GM19193 (cell line): ENCODE results near the gene FILIP1L.

Experiments
- POLR2A ChIP-seq: IDR thresholded peaks from 4 replicates; pipeline ENCODE4 v1.6.1; 2011; ENCODE audit not compliant: insufficient read depth, insufficient read length; ENCODE audit errors: extremely low read depth

FILIP1L gene

GRCh38 chr3:99895131-99895696 lies 219.1 kb downstream of the FILIP1L start:
- TF ChIP-seq POLR2A: no peak

- TF ChIP-seq POLR2A: no peak
These were observed 222.0 kb downstream of the FILIP1L start for GRCh38 chr3:99892332-99892731.

- no peak for TF ChIP-seq POLR2A
These were observed 222.6 kb downstream of the FILIP1L start for GRCh38 chr3:99891610-99892285.

GRCh38 chr3:99885851-99886250 lies 228.4 kb downstream of the FILIP1L start:
- no peak for TF ChIP-seq POLR2A

GRCh38 chr3:99885085-99885484 lies 229.2 kb downstream of the FILIP1L start:
- no peak for TF ChIP-seq POLR2A

GRCh38 chr3:99884484-99884883 lies 229.8 kb downstream of the FILIP1L start:
- no peak for TF ChIP-seq POLR2A

GRCh38 chr3:99883693-99884092 lies 230.6 kb downstream of the FILIP1L start:
- no peak for TF ChIP-seq POLR2A

- TF ChIP-seq POLR2A: no peak
These were observed 231.2 kb downstream of the FILIP1L start for GRCh38 chr3:99883138-99883461.

GRCh38 chr3:99882436-99883137 lies 231.7 kb downstream of the FILIP1L start:
- no peak for TF ChIP-seq POLR2A

GRCh38 chr3:99881121-99881524 lies 233.2 kb downstream of the FILIP1L start:
- no peak for TF ChIP-seq POLR2A

- no peak for TF ChIP-seq POLR2A
These were observed 235.0 kb downstream of the FILIP1L start for GRCh38 chr3:99879275-99879674.

GRCh38 chr3:99878005-99878404 lies 236.3 kb downstream of the FILIP1L start:
- TF ChIP-seq POLR2A: no peak

GRCh38 chr3:99877031-99877579 lies 237.2 kb downstream of the FILIP1L start:
- TF ChIP-seq POLR2A: no peak

- peak; percentile 74 for TF ChIP-seq POLR2A
These were observed 238.1 kb downstream of the FILIP1L start for GRCh38 chr3:99875929-99876841.

GRCh38 chr3:99875581-99875928 lies 238.7 kb downstream of the FILIP1L start:
- TF ChIP-seq POLR2A: no peak

GRCh38 chr3:99874237-99875002 lies 239.9 kb downstream of the FILIP1L start:
- no peak for TF ChIP-seq POLR2A
